GM19463 (cell line): ENCODE measurements around the gene SEC24B.
A peak's percentile ranks its signal among the peaks of the same experiment; 100 is the strongest.
"Not testable (repeated sequence)": the region's sequence is repeated elsewhere in the genome, so short reads cannot be mapped to it uniquely, and the experiment has no call there.

ENCODE experiments used
- ATAC-seq: cut with Tn5 transposase; IDR thresholded peaks from one replicate; pipeline ENCODE4 v1.9.1; 2021; ENCODE audit warnings: mild to moderate bottlenecking, moderate library complexity; ENCODE audit not compliant: unreplicated experiment

Gene SEC24B

GRCh38 chr4:109574443-109574850 is 140.8 kb downstream of the SEC24B start:
- no peak for ATAC-seq

GRCh38 chr4:109574931-109575804 is 141.6 kb downstream of the SEC24B start:
- no peak for ATAC-seq

- no peak for ATAC-seq
Observed at GRCh38 chr4:109576462-109576861, 142.8 kb downstream of the SEC24B start.

- ATAC-seq: no peak
Observed at GRCh38 chr4:109578846-109579245, 145.2 kb downstream of the SEC24B start.

- ATAC-seq: not testable (repeated sequence)
Observed at GRCh38 chr4:109579997-109580396, 146.4 kb downstream of the SEC24B start.

GRCh38 chr4:109588176-109588575 is 154.6 kb downstream of the SEC24B start:
- peak; percentile 98 for ATAC-seq

GRCh38 chr4:109589119-109589518 is 155.5 kb downstream of the SEC24B start:
- no peak for ATAC-seq

GRCh38 chr4:109589605-109590004 is 156.0 kb downstream of the SEC24B start:
- no peak for ATAC-seq
